ENCODE data around the gene HIVEP1.

- TF ChIP-seq, protein P1, sequence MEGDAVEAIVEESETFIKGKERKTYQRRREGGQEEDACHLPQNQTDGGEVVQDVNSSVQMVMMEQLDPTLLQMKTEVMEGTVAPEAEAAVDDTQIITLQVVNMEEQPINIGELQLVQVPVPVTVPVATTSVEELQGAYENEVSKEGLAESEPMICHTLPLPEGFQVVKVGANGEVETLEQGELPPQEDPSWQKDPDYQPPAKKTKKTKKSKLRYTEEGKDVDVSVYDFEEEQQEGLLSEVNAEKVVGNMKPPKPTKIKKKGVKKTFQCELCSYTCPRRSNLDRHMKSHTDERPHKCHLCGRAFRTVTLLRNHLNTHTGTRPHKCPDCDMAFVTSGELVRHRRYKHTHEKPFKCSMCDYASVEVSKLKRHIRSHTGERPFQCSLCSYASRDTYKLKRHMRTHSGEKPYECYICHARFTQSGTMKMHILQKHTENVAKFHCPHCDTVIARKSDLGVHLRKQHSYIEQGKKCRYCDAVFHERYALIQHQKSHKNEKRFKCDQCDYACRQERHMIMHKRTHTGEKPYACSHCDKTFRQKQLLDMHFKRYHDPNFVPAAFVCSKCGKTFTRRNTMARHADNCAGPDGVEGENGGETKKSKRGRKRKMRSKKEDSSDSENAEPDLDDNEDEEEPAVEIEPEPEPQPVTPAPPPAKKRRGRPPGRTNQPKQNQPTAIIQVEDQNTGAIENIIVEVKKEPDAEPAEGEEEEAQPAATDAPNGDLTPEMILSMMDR (conservative IDR thresholded peaks at IDR 0.05), result no peak
- no peak for TF ChIP-seq ZFX (IDR thresholded peaks at IDR 0.05)
These were observed 33.7 kb upstream of the HIVEP1 start for GRCh38 chr6:11978169-11978987.
